Lung (tissue), 12 donors: ENCODE results near the gene PLLP. TPM values are rescaled to one million over a fixed set of nuclear protein-coding genes. Genes with fewer than 3 reads are reported as not detected.

Source experiments
- ATAC-seq: fragments of 200-7000 bp; cut with Tn5 transposase; one replicate; pipeline ENCODE4 v1.9.1; 2020; ENCODE audit warnings: moderate number of reproducible peaks; ENCODE audit not compliant: insufficient read depth, low FRiP score
- DNase-seq, 3 donors: peaks; one replicate each; pipeline ENCODE4 v3.0.0-alpha.2; 2013 to 2017
- H3K27ac ChIP-seq, 2 donors: one replicate each; pipeline ENCODE4 v1.5.1; 2013; ENCODE audit warnings: mild to moderate bottlenecking in 2 of 2, moderate library complexity in 2 of 2, control low read depth in 1 of 2, inconsistent platforms in 1 of 2, low read depth in 1 of 2, low read length in 1 of 2
- H3K27me3 ChIP-seq, 3 donors: one replicate each; pipeline ENCODE4 v1.5.1; 2013; ENCODE audit warnings: low read length in 2 of 3; ENCODE audit not compliant: control insufficient read depth in 3 of 3, insufficient read depth in 3 of 3
- H3K36me3 ChIP-seq, 4 donors: one replicate each; pipeline ENCODE4 v1.5.1; 2013; ENCODE audit warnings: low read length in 4 of 4, mild to moderate bottlenecking in 1 of 4, moderate library complexity in 1 of 4; ENCODE audit not compliant: control insufficient read depth in 4 of 4, insufficient read depth in 4 of 4
- H3K4me1 ChIP-seq, 5 donors: one replicate each; pipeline ENCODE4 v1.5.1; 2013; ENCODE audit warnings: low read length in 5 of 5, mild to moderate bottlenecking in 2 of 5, moderate library complexity in 1 of 5; ENCODE audit not compliant: control insufficient read depth in 5 of 5, insufficient read depth in 5 of 5
- H3K4me3 ChIP-seq: one replicate; pipeline ENCODE4 v1.5.1; 2013; ENCODE audit warnings: mild to moderate bottlenecking, control low read depth, moderate library complexity
- H3K9ac ChIP-seq, 2 donors: one replicate each; pipeline ENCODE4 v1.5.1; 2013; ENCODE audit warnings: low read length in 2 of 2, control low read depth in 1 of 2; ENCODE audit not compliant: insufficient read depth in 1 of 2
- H3K9me3 ChIP-seq, 4 donors: one replicate each; pipeline ENCODE4 v1.5.1; 2013; ENCODE audit warnings: low read length in 3 of 4, mild to moderate bottlenecking in 1 of 4, moderate library complexity in 1 of 4; ENCODE audit not compliant: control insufficient read depth in 4 of 4, insufficient read depth in 3 of 4
- WGBS, 2 donors: extraction: QIAGEN DNeasy Blood & Tissue Kit; methylation state at CpG; one replicate each; pipeline ENCODE4 v1.1.7; 2013; 5-methylcytosine and 5-hydroxymethylcytosine counted together
- polyA plus RNA-seq, 2 donors: library from polyadenylated mRNA; stranded (reverse); fragments of 200-250 nt; gene quantifications; one replicate each; pipeline ENCODE4 v1.2.1, GENCODE V29; 2013
- total RNA-seq, 2 donors: library from RNA; depleted of rRNA in 1 of 2; stranded (reverse); fragments of >200 nt in 1 of 2; gene quantifications; one replicate each; pipeline ENCODE4 v1.2.1, GENCODE V29; 2014 to 2021
- TF ChIP-seq, protein P1 (sequence below): IDR thresholded peaks from 2 replicates; pipeline ENCODE4 v1.5.1; 2012; ENCODE audit warnings: mild to moderate bottlenecking; ENCODE audit errors: control extremely low read depth, extremely low read depth
- donor health status: control.
- donor health status: control.
- donor health status: Bipolar disorder and iron deficiency.
- donor health status: healthy.
- donor health status: DM: yes; HTN: yes; CAD: no.

The PLLP gene
- total and polyA plus RNA-seq, 4 donors = 23.8 to 98.7 (median 61.6) TPM

DNA sequence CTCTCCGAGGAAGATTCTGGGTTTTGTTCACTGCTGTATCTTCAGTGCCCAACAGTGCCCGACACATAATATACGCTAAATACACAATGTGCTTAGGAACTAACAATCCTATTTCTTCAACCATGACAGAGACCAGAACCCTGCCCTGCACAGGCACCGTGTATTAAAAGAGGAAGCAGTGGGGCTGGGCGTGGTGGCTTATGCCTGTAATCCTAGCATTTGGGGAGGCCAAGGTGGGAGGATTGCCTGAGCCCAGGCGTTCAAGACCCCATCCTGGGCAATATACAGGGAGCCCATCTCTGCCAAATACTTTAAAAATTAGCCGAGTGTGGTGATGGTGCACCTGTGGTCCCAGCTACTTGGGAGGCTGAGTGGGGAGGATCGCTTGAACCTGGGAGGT, 20.1 kb downstream of the PLLP start:
- Histone ChIP-seq H3K4me1 (peaks cover 0 to 25% (median 13%) of the 10 kb centered on the region in 5 donors), H3K27me3 (no peaks in the 10 kb centered on the region), H3K9me3 (no peaks in the 10 kb centered on the region), H3K36me3 (peaks cover 0 to 6% (median 0%) of the 10 kb centered on the region in 4 donors), H3K27ac (peak overlapping the region in 1 of 2 donors; percentile 85), H3K9ac (no peak overlapping the region), H3K4me3 (no peak overlapping the region)
- ATAC-seq (no peak), DNase-seq (no peak)
- WGBS, 2 donors = 76 to 83% methylated on average over 8 of the region's 8 CpGs
- TF ChIP-seq, protein P1, sequence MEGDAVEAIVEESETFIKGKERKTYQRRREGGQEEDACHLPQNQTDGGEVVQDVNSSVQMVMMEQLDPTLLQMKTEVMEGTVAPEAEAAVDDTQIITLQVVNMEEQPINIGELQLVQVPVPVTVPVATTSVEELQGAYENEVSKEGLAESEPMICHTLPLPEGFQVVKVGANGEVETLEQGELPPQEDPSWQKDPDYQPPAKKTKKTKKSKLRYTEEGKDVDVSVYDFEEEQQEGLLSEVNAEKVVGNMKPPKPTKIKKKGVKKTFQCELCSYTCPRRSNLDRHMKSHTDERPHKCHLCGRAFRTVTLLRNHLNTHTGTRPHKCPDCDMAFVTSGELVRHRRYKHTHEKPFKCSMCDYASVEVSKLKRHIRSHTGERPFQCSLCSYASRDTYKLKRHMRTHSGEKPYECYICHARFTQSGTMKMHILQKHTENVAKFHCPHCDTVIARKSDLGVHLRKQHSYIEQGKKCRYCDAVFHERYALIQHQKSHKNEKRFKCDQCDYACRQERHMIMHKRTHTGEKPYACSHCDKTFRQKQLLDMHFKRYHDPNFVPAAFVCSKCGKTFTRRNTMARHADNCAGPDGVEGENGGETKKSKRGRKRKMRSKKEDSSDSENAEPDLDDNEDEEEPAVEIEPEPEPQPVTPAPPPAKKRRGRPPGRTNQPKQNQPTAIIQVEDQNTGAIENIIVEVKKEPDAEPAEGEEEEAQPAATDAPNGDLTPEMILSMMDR = no peak

DNA sequence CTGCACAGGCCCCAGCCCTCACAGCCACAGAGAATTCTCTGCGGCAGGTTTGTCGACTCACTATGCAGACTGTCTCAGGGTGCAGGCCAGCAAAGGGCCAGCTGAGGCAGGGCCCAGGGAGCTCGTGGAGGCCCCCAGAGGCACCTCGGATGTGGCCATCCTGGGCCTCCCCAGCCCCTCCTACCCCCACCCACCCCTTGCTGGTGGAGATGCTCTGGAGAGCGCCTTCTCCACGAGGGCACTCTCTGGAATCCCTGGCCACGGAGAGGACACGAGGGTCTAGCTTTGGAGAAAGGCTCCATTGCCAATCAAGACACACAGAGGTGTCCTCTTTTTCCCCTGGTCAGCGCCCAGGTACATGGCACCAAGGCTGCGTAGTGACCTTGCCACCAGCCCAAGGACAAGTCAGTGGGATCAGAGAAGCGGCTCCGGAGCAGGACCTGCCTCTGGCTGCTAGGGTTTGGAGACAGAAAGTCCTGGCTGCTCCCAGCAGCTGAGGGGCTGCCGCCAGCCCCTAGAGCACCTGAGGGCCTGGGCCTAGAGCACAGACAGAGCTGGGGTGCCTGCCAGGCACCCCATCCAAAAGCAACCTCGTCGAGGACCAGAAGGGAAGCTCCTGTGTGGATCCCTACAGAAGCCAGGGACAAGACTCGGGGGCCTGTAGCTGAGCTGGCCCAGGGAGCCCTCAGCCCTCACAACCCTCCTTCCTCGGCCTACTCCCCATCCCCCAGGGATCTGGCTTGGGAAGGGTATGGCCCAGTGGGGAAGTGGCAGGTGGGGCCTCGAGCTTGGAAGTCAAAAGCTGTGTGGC, 20.7 kb downstream of the PLLP start:
- H3K9ac ChIP-seq = no peak overlapping the region
- no peak overlapping the region for H3K4me3 ChIP-seq
- DNase-seq (no peak), ATAC-seq (no peak)
- TF ChIP-seq, protein P1 = no peak
- H3K36me3 ChIP-seq = peaks cover 0 to 6% (median 0%) of the 10 kb centered on the region in 4 donors
- 89 to 90% methylated on average over 18 of the region's 18 CpGs for WGBS, 2 donors
- H3K27ac ChIP-seq = peak overlapping the region in 1 of 2 donors; percentile 85
- H3K9me3 ChIP-seq = no peaks in the 10 kb centered on the region
- H3K4me1 ChIP-seq = peaks cover 0 to 25% (median 13%) of the 10 kb centered on the region in 5 donors
- no peaks in the 10 kb centered on the region for H3K27me3 ChIP-seq

DNA sequence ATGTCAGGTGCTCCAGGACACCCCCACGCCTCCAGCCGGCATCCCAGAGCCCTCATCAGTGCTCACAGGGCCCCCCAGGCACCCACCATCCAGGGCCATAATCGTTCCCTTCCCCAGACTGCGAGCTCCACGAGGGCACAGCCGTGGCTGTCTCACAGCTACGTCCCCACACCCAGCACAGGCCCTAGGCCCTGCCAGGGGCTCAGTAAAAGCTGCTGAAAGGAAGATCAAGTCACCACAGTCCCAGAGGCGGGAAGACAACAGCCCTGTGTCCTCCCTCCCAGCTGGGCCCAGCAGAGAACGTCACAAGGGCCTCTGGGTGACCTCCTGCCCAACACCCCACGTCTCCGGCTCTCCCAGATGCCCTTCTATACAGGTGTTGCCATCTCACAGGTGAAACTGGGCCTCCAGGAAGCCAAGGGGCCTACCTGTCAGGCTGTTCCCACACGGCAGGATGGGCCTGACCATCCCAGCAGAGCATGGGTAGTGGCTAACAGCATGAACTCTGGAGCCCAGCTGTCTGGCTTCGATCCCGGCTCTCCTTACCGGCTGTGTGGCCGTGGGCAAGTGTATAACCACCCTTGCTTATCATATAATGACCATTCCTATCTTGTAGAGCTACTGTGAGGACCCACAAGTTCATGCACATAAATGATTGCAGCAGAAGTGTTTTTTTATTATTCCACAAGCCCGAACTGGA, 21.5 kb downstream of the PLLP start:
- Histone ChIP-seq H3K4me1 (peaks cover 0 to 25% (median 13%) of the 10 kb centered on the region in 5 donors), H3K27me3 (no peaks in the 10 kb centered on the region), H3K27ac (peak overlapping the region in 1 of 2 donors; percentile 68), H3K4me3 (no peak overlapping the region), H3K9me3 (no peaks in the 10 kb centered on the region), H3K36me3 (peaks cover 0 to 10% (median 0%) of the 10 kb centered on the region in 4 donors), H3K9ac (no peak overlapping the region)
- 79 to 91% methylated on average over 17 of the region's 17 CpGs for WGBS, 2 donors
- no peak for ATAC-seq
- TF ChIP-seq, protein P1 = no peak
- no peak for DNase-seq
